Panc1 (cell line): ENCODE measurements around the gene CAMK1D. TPM values are rescaled to one million over a fixed set of nuclear protein-coding genes. Genes with fewer than 3 reads are reported as not detected.
A peak's percentile ranks its signal among the peaks of the same experiment; 100 is the strongest.

Experiments used
- ATAC-seq: fragments of 200-7000 bp; cut with Tn5 transposase; 2 replicates; pipeline ENCODE4 v1.9.1; 2020; ENCODE audit warnings: mild to moderate bottlenecking, moderate library complexity
- BruUV-seq: library from RNA; stranded (reverse); fragments of 400-500 nt; replicated peaks from 2 replicates; lab custom pipeline; 2021; lab: Mats Ljungman, UMichigan
- CTCF ChIA-PET: fragments of 300-600 bp; sonication (Branson Sonifier 250); formaldehyde crosslinking; loops from one replicate; lab custom pipeline; 2022; ENCODE audit warnings: antibody characterized with exemption; lab: Charles Lee
- POLR2A ChIA-PET: fragments of 300-600 bp; sonication (Branson Sonifier 250); formaldehyde crosslinking; loops from one replicate; lab custom pipeline; 2022; ENCODE audit warnings: antibody characterized with exemption; lab: Charles Lee
- DNase-seq: peaks from one replicate; pipeline ENCODE4 v3.0.0-alpha.2; 2010; ENCODE audit warnings: low read depth, low spot score
- H3K27ac ChIP-seq: 2 replicates; pipeline ENCODE4 v1.5.1; 2011; ENCODE audit warnings: mild to moderate bottlenecking, low read length, inconsistent platforms
- H3K27me3 ChIP-seq: fragments of 200-500 bp; sonication (Bioruptor generic); 2 replicates; pipeline ENCODE4 v1.6.0; 2014; ENCODE audit warnings: low read length, inconsistent platforms; ENCODE audit not compliant: control insufficient read depth, insufficient read depth
- H3K36me3 ChIP-seq: fragments of 200-500 bp; sonication (Bioruptor generic); 2 replicates; pipeline ENCODE4 v1.5.1; 2014; ENCODE audit warnings: inconsistent platforms, mild to moderate bottlenecking, low read length, moderate library complexity; ENCODE audit not compliant: control insufficient read depth, insufficient read depth
- H3K4me1 ChIP-seq: 2 replicates; pipeline ENCODE4 v1.5.1; 2011; ENCODE audit warnings: inconsistent platforms, mild to moderate bottlenecking, low read length, moderate library complexity; ENCODE audit not compliant: control insufficient read depth, insufficient read depth
- H3K4me3 ChIP-seq, 2 experiments: 2 replicates each; pipeline ENCODE4 v1.5.1; 2011 to 2012; ENCODE audit warnings: low read depth in 2 of 2, low read length in 2 of 2, mild to moderate bottlenecking in 2 of 2, inconsistent platforms in 1 of 2, moderate library complexity in 1 of 2
- H3K9me3 ChIP-seq: fragments of 200-500 bp; sonication (Bioruptor generic); 2 replicates; pipeline ENCODE4 v1.5.1; 2014; ENCODE audit warnings: low read depth, mild to moderate bottlenecking, inconsistent platforms, low read length, moderate library complexity; ENCODE audit not compliant: control insufficient read depth, insufficient read depth
- CTCF ChIP-seq: fragments of 450-650 bp; IDR thresholded peaks from 2 replicates; pipeline ENCODE4 v1.5.1; 2017; ENCODE audit warnings: mild to moderate bottlenecking
- POLR2AphosphoS5 ChIP-seq: IDR thresholded peaks from 2 replicates; pipeline ENCODE4 v1.6.1; 2012; ENCODE audit warnings: mild to moderate bottlenecking, low read depth, low read length, moderate library complexity
- REST ChIP-seq, 2 experiments: IDR thresholded peaks; 2 replicates each; pipeline ENCODE4 v1.6.1; 2011 to 2012; ENCODE audit warnings: low read depth in 2 of 2, control low read depth in 1 of 2, low read length in 1 of 2, mild to moderate bottlenecking in 1 of 2, moderate library complexity in 1 of 2; ENCODE audit not compliant: insufficient read depth in 1 of 2
- SIN3A ChIP-seq: IDR thresholded peaks from 2 replicates; pipeline ENCODE4 v1.6.1; 2012; ENCODE audit warnings: low read depth, mild to moderate bottlenecking, low read length, moderate library complexity, borderline replicate concordance; ENCODE audit not compliant: insufficient read depth
- TCF7L2 ChIP-seq: IDR thresholded peaks from 2 replicates; pipeline ENCODE4 v1.6.1; 2011; ENCODE audit warnings: mild to moderate bottlenecking, low read depth, low read length, inconsistent platforms
- in situ Hi-C: cut with HindIII; loops from 2 replicates; pipeline ENCODE4 v1.10.0; 2016; ENCODE audit warnings: low sequenced_read_pairs, low pct_unique_long_range_greater_than_20kb
- intact Hi-C: fragments of 100-400 bp; cut with micrococcal nuclease; formaldehyde crosslinking; loops from one replicate; pipeline ENCODE4 v1.10.0; 2022; ENCODE audit not compliant: unreplicated experiment
- total RNA-seq: library from RNA; stranded (reverse); gene quantifications from one replicate; pipeline ENCODE4 v1.2.1, GENCODE V29; 2021; ENCODE audit not compliant: unreplicated experiment

Gene CAMK1D
- total RNA-seq, 1 experiment from 2014 or later: 5.7 TPM

GRCh38 chr10:12350167-12350872 is 973 bp downstream of the CAMK1D start:
- Histone ChIP-seq H3K36me3 (no peaks in the 10 kb centered on the region; the same call in 1 of the 2 replicates), H3K9me3 (no peaks in the 10 kb centered on the region), H3K4me3 (peak overlapping the region; percentile 55 to 75), H3K27ac (peak overlapping the region; percentile 12; the same call in 1 of the 2 replicates), H3K27me3 (no peaks in the 10 kb centered on the region), H3K4me1 (no peaks in the 10 kb centered on the region)
- POLR2A ChIA-PET: no interaction called here
- TF ChIP-seq CTCF (no peak), POLR2AphosphoS5 (no peak), REST (IDR thresholded peaks at IDR 0.05; ENCODE audit: insufficient read depth in 1 of 2, low read depth in 2 of 2, low read length in 1 of 2) (no peak), TCF7L2 (no peak), SIN3A (no peak)
- in situ Hi-C loops: no loop called here
- no peak for DNase-seq
- CTCF ChIA-PET: no interaction called here
- intact Hi-C loops: no loop called here
- no TSS peak for BruUV-seq
- ATAC-seq: peak; percentile 50

GRCh38 chr10:12350925-12351324 is 1.6 kb downstream of the CAMK1D start:
- intact Hi-C loops (no loop called here), in situ Hi-C loops (no loop called here)
- H3K4me3 ChIP-seq: peak overlapping the region; percentile 55 to 75
- H3K36me3 ChIP-seq: no peaks in the 10 kb centered on the region; the same call in 1 of the 2 replicates
- POLR2A ChIA-PET: no interaction called here
- ATAC-seq (no peak), DNase-seq (no peak)
- H3K4me1 ChIP-seq: no peaks in the 10 kb centered on the region
- TSS peak; percentile 42 for BruUV-seq
- no peaks in the 10 kb centered on the region for H3K27me3 ChIP-seq
- H3K27ac ChIP-seq: peak overlapping the region; percentile 12; the same call in 1 of the 2 replicates
- CTCF ChIA-PET: no interaction called here
- no peaks in the 10 kb centered on the region for H3K9me3 ChIP-seq
- no peak for TF ChIP-seq SIN3A
- no peak for TF ChIP-seq REST (IDR thresholded peaks at IDR 0.05; ENCODE audit: insufficient read depth in 1 of 2, low read depth in 2 of 2, low read length in 1 of 2)
- no peak for TF ChIP-seq TCF7L2
- TF ChIP-seq POLR2AphosphoS5: no peak
- TF ChIP-seq CTCF: no peak
